Suprapubic skin (tissue), 4 donors: ENCODE measurements around the gene ARFGEF3. TPM values are rescaled to one million over a fixed set of nuclear protein-coding genes. Genes with fewer than 3 reads are reported as not detected.

ENCODE experiments used
- DNase-seq, 2 donors: peaks; one replicate each; pipeline ENCODE4 v3.0.0-alpha.2; 2019; ENCODE audit warnings: low spot score in 2 of 2
- H3K27ac ChIP-seq: fragments of 200-600 bp; sonication (generic); one replicate; pipeline ENCODE4 v1.5.1; 2019
- H3K27me3 ChIP-seq: fragments of 200-600 bp; sonication (generic); one replicate; pipeline ENCODE4 v1.5.1; 2019
- H3K36me3 ChIP-seq: fragments of 200-600 bp; sonication (generic); one replicate; pipeline ENCODE4 v1.5.1; 2019
- H3K4me1 ChIP-seq: fragments of 200-600 bp; sonication (generic); one replicate; pipeline ENCODE4 v1.5.1; 2019
- H3K4me3 ChIP-seq: fragments of 200-600 bp; sonication (generic); one replicate; pipeline ENCODE4 v1.5.1; 2019; ENCODE audit warnings: mild to moderate bottlenecking
- H3K9me3 ChIP-seq: fragments of 200-600 bp; sonication (generic); one replicate; pipeline ENCODE4 v1.5.1; 2019
- EP300 ChIP-seq: sonication (generic); formaldehyde crosslinking; IDR thresholded peaks from one replicate; pipeline ENCODE4 v1.6.1; 2017; ENCODE audit warnings: antibody characterized with exemption
- POLR2A ChIP-seq, 2 donors: fragments of 450-650 bp; IDR thresholded peaks; one replicate each; pipeline ENCODE4 v1.6.1; 2017; ENCODE audit warnings: antibody characterized with exemption in 2 of 2, mild to moderate bottlenecking in 2 of 2, moderate library complexity in 2 of 2
- POLR2AphosphoS5 ChIP-seq, 3 donors: sonication (generic); formaldehyde crosslinking; IDR thresholded peaks; one replicate each; pipeline ENCODE4 v1.6.1; 2017; ENCODE audit warnings: antibody characterized with exemption in 3 of 3
- WGBS: methylation state at CpG from one replicate; pipeline ENCODE4 v1.1.5; 2018; 5-methylcytosine and 5-hydroxymethylcytosine counted together
- total RNA-seq, 4 donors: library from RNA; depleted of rRNA; stranded (reverse); fragments of >200 nt; gene quantifications; one replicate each; pipeline ENCODE4 v1.1.0, GENCODE V29; 2016
- TF ChIP-seq, protein P1 (sequence below), 2 donors: fragments of 200-600 bp in 1 of 2; fragments of 450-650 bp in 1 of 2; sonication (generic) in 1 of 2; IDR thresholded peaks; one replicate each; pipeline ENCODE4 v1.5.1; 2016 to 2019; ENCODE audit warnings: antibody characterized with exemption in 2 of 2, mild to moderate bottlenecking in 1 of 2, moderate library complexity in 1 of 2

The ARFGEF3 gene
- total RNA-seq, 4 donors from 2014 or later = 5.1 to 20.6 (median 9.6) TPM

DNA sequence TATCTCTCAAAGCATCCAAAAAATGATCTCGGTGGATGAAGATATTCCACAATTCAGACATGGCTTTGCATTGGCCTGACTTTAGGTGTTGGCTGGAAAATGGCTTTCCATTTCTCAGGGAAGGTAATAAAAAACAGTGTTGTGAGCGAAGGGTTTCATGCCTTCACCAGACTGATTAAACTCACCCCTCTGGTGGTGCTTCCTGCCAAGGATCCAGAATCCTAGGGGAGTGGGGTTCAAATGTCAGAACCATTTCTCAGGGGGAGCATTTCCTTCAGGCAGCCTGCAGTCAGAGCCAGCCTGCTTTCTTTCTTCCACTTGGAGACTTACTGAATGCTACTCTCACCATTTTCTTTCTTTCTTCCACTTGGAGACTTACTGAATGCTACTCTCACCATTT is 170.2 kb downstream of the ARFGEF3 start:
- Histone ChIP-seq H3K36me3 (no peaks in the 10 kb centered on the region), H3K27ac (no peak overlapping the region), H3K9me3 (no peaks in the 10 kb centered on the region), H3K27me3 (no peaks in the 10 kb centered on the region), H3K4me1 (no peaks in the 10 kb centered on the region), H3K4me3 (no peak overlapping the region)
- TF ChIP-seq POLR2A (IDR thresholded peaks at IDR 0.05) = no peak
- TF ChIP-seq, protein P1, sequence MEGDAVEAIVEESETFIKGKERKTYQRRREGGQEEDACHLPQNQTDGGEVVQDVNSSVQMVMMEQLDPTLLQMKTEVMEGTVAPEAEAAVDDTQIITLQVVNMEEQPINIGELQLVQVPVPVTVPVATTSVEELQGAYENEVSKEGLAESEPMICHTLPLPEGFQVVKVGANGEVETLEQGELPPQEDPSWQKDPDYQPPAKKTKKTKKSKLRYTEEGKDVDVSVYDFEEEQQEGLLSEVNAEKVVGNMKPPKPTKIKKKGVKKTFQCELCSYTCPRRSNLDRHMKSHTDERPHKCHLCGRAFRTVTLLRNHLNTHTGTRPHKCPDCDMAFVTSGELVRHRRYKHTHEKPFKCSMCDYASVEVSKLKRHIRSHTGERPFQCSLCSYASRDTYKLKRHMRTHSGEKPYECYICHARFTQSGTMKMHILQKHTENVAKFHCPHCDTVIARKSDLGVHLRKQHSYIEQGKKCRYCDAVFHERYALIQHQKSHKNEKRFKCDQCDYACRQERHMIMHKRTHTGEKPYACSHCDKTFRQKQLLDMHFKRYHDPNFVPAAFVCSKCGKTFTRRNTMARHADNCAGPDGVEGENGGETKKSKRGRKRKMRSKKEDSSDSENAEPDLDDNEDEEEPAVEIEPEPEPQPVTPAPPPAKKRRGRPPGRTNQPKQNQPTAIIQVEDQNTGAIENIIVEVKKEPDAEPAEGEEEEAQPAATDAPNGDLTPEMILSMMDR (IDR thresholded peaks at IDR 0.05) = no peak
- no peak for TF ChIP-seq EP300
- no peak for DNase-seq
- 61% methylated on average over 2 of the region's 2 CpGs for WGBS

- Histone ChIP-seq H3K27me3 (no peaks in the 10 kb centered on the region), H3K9me3 (no peaks in the 10 kb centered on the region), H3K4me3 (no peak overlapping the region), H3K4me1 (no peaks in the 10 kb centered on the region), H3K36me3 (no peaks in the 10 kb centered on the region), H3K27ac (no peak overlapping the region)
- no peak for TF ChIP-seq POLR2AphosphoS5 (IDR thresholded peaks at IDR 0.05)
- no peak for TF ChIP-seq POLR2A (IDR thresholded peaks at IDR 0.05)
- TF ChIP-seq, protein P1 (IDR thresholded peaks at IDR 0.05) = no peak
- TF ChIP-seq EP300 = no peak
- 91% methylated on average over 14 of the region's 14 CpGs for WGBS
- DNase-seq = no peak
Measured at GRCh38 chr6:138334000-138334399, 172.3 kb downstream of the ARFGEF3 start.

DNA sequence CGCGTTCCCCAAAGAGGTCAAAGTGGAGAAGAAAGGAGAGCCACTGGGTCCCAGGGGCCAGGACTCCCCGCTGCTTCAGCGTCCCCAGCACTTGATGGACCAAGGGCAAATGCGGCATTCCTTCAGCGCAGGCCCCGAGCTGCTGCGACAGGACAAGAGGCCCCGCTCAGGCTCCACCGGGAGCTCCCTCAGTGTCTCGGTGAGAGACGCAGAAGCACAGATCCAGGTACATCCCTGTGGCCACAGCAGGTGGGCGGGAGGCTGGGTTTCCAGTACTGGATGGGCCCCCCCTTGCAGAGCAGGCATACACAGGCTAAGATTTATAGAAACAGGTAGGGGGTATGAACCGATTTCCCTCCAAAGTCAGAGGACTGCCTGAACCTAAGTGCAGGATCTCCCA is 173.2 kb downstream of the ARFGEF3 start:
- no peak overlapping the region for H3K4me3 ChIP-seq
- no peaks in the 10 kb centered on the region for H3K9me3 ChIP-seq
- WGBS = 91% methylated on average over 14 of the region's 14 CpGs
- H3K27ac ChIP-seq = no peak overlapping the region
- H3K36me3 ChIP-seq = no peaks in the 10 kb centered on the region
- H3K4me1 ChIP-seq = no peaks in the 10 kb centered on the region
- DNase-seq = no peak
- H3K27me3 ChIP-seq = no peaks in the 10 kb centered on the region
- no peak for TF ChIP-seq POLR2A (IDR thresholded peaks at IDR 0.05)
- TF ChIP-seq POLR2AphosphoS5 (IDR thresholded peaks at IDR 0.05) = no peak
- no peak for TF ChIP-seq EP300
- TF ChIP-seq, protein P1 (IDR thresholded peaks at IDR 0.05) = no peak

DNA sequence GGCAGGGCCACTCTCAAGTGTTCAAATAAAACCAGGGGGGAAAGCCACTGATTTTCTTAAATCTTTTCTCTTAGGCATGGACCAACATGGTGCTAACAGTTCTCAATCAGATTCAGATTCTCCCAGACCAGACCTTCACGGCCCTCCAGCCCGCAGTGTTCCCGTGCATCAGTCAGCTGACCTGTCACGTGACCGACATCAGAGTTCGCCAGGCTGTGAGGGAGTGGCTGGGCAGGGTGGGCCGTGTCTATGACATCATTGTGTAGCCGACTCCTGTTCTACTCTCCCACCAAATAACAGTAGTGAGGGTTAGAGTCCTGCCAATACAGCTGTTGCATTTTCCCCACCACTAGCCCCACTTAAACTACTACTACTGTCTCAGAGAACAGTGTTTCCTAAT is 174.5 kb downstream of the ARFGEF3 start:
- TF ChIP-seq EP300 (no peak), POLR2AphosphoS5 (IDR thresholded peaks at IDR 0.05) (no peak)
- Histone ChIP-seq H3K36me3 (no peaks in the 10 kb centered on the region), H3K27ac (no peak overlapping the region), H3K9me3 (no peaks in the 10 kb centered on the region), H3K4me3 (no peak overlapping the region), H3K27me3 (no peaks in the 10 kb centered on the region), H3K4me1 (no peaks in the 10 kb centered on the region)
- DNase-seq = no peak
- WGBS = 92% methylated on average over 8 of the region's 8 CpGs

GRCh38 chr6:138337076-138337475 is 175.3 kb downstream of the ARFGEF3 start:
- no peak for DNase-seq
- no peaks in the 10 kb centered on the region for H3K27me3 ChIP-seq
- 95% methylated on average over 4 of the region's 4 CpGs for WGBS
- H3K4me1 ChIP-seq = no peaks in the 10 kb centered on the region
- H3K4me3 ChIP-seq = no peak overlapping the region
- no peak overlapping the region for H3K27ac ChIP-seq
- H3K36me3 ChIP-seq = no peaks in the 10 kb centered on the region
- no peaks in the 10 kb centered on the region for H3K9me3 ChIP-seq
- TF ChIP-seq POLR2A (IDR thresholded peaks at IDR 0.05) (no peak), EP300 (no peak), POLR2AphosphoS5 (IDR thresholded peaks at IDR 0.05) (no peak)
- TF ChIP-seq, protein P1 (IDR thresholded peaks at IDR 0.05) = no peak

DNA sequence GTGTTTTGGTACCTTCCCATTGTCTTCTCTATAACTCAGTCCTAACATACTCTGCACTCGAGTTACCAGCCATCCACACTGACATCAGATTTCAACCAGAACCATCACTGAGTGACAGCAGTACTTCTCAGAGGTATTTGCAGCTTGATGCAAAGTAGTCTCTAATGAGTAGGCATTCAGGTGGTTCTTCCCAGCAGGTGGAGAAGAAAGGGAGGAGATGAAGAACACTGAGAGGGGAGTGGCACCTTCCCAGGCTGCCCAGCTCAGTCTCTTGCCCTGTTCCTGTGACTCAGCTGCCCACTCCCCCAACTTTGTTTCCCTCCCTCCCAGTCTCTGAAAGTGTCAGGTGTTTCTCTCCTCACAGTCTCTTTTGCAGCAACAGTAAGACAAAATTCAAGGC is 177.3 kb downstream of the ARFGEF3 start:
- Histone ChIP-seq H3K27ac (no peak overlapping the region), H3K36me3 (no peaks in the 10 kb centered on the region), H3K4me1 (no peaks in the 10 kb centered on the region), H3K4me3 (no peak overlapping the region), H3K9me3 (no peaks in the 10 kb centered on the region), H3K27me3 (no peaks in the 10 kb centered on the region)
- 70% methylated on average over 1 of the region's 1 CpG for WGBS
- TF ChIP-seq POLR2AphosphoS5 (IDR thresholded peaks at IDR 0.05) = no peak
- no peak for TF ChIP-seq EP300
- TF ChIP-seq POLR2A (IDR thresholded peaks at IDR 0.05) = no peak
- TF ChIP-seq, protein P1 (IDR thresholded peaks at IDR 0.05) = no peak
- no peak for DNase-seq
